Muscle layer of colon (tissue), 2 donors: ENCODE measurements around the gene PTPN12.
A peak's percentile ranks its signal among the peaks of the same experiment; 100 is the strongest.

Experiments used
- H3K27ac ChIP-seq: one replicate; pipeline ENCODE4 v1.7.0; 2013; ENCODE audit warnings: low read depth, mild to moderate bottlenecking, low read length, moderate library complexity
- H3K27me3 ChIP-seq, 2 donors: one replicate each; pipeline ENCODE4 v1.7.0; 2013; ENCODE audit warnings: low read length in 2 of 2, mild to moderate bottlenecking in 2 of 2; ENCODE audit not compliant: insufficient read depth in 2 of 2, control insufficient read depth in 1 of 2
- H3K36me3 ChIP-seq: one replicate; pipeline ENCODE4 v1.7.0; 2013; ENCODE audit warnings: mild to moderate bottlenecking, low read length; ENCODE audit not compliant: insufficient read depth
- H3K4me1 ChIP-seq: one replicate; pipeline ENCODE4 v1.7.0; 2013; ENCODE audit warnings: mild to moderate bottlenecking, low read length; ENCODE audit not compliant: insufficient read depth
- H3K4me3 ChIP-seq, 2 donors: one replicate each; pipeline ENCODE4 v1.7.0; 2013; ENCODE audit warnings: low read length in 2 of 2, low read depth in 1 of 2, mild to moderate bottlenecking in 1 of 2, moderate library complexity in 1 of 2
- H3K9ac ChIP-seq: one replicate; pipeline ENCODE4 v1.7.0; 2013; ENCODE audit warnings: low read length
- H3K9me3 ChIP-seq: one replicate; pipeline ENCODE4 v1.7.0; 2013; ENCODE audit warnings: mild to moderate bottlenecking, low read length
- donor health status: abdominal sarcoma.
- donor health status: Adenocarcinoma of cecum.

The PTPN12 gene

DNA sequence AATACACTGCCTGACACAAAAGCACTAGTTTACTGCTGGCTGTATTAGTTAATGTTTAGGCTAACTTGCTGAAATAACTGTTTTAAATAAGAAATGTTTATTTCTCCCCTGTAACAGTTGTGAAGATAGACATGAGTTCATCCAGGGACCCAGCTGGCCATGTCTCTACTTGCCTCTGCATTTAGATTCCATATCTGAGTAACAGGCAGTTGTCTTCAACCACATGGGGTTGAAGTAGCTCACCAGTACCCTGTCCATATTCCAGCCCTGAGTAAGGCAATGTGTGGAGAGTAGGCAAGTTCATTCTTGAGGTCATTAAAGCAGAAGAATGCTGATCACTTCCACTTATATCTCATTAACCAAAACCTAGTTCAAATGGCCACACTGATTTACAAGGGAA lies 128.1 kb downstream of the PTPN12 start:
- no peaks in the 10 kb centered on the region for H3K36me3 ChIP-seq
- no peak overlapping the region for H3K4me3 ChIP-seq
- H3K9me3 ChIP-seq, result no peaks in the 10 kb centered on the region
- no peak overlapping the region for H3K9ac ChIP-seq
- no peaks in the 10 kb centered on the region for H3K4me1 ChIP-seq
- H3K27me3 ChIP-seq, result no peaks in the 10 kb centered on the region
- H3K27ac ChIP-seq, result no peak overlapping the region

DNA sequence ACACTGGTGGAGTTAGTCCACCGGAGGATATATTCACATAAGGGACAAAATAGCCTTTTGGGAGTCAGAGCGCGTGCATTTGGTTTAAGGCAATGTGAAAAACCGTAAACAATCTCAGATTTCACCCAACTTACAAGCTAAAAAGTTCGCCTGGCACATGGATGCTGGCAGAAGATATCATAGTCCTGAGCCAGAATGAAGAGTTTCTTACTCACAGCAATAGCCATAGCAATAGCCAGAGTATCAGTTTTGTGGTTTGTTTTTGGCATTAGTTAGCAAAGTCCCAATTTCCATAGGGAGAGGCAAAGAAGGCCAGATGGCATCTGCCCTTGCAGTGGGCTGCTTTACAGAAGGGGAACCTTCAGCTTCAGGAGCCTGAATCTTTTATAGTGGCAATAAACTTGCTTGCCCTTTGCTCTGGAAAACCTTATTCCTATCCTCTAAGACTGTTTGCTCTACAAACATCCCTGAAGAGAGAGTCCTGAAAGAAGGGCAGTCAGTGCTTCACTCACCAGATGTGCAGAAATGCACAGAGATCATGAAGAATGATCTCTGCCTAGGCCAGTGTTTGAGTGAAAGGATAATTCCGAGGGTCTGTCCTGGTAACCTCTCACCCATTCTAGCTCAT lies 130.5 kb downstream of the PTPN12 start:
- H3K27me3 ChIP-seq, result no peaks in the 10 kb centered on the region
- no peak overlapping the region for H3K27ac ChIP-seq
- no peaks in the 10 kb centered on the region for H3K4me1 ChIP-seq
- H3K9me3 ChIP-seq, result no peaks in the 10 kb centered on the region
- H3K36me3 ChIP-seq, result no peaks in the 10 kb centered on the region
- H3K9ac ChIP-seq, result no peak overlapping the region
- no peak overlapping the region for H3K4me3 ChIP-seq

DNA sequence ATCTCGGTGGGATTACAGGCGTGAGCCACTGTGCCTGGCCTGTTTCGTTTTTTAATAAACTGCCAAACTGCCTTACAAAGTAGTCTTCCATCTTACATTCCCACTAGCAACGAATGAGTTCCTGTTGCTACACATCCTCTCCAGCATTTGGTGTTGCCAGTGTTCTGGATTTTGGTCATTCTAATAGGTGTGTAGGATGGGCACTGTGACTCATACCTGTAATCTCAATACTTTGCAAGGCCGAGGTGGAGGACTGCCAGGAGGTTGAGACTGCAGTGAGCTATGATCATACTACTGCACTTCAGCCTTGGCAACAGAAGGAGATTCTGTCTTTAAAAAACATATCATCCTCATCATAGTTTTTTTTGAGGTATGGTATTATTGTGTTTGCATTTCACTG lies 137.8 kb downstream of the PTPN12 start:
- H3K36me3 ChIP-seq, result no peaks in the 10 kb centered on the region
- H3K27ac ChIP-seq, result no peak overlapping the region
- H3K9ac ChIP-seq, result no peak overlapping the region
- no peaks in the 10 kb centered on the region for H3K27me3 ChIP-seq
- H3K4me1 ChIP-seq, result no peaks in the 10 kb centered on the region
- no peak overlapping the region for H3K4me3 ChIP-seq
- no peaks in the 10 kb centered on the region for H3K9me3 ChIP-seq

DNA sequence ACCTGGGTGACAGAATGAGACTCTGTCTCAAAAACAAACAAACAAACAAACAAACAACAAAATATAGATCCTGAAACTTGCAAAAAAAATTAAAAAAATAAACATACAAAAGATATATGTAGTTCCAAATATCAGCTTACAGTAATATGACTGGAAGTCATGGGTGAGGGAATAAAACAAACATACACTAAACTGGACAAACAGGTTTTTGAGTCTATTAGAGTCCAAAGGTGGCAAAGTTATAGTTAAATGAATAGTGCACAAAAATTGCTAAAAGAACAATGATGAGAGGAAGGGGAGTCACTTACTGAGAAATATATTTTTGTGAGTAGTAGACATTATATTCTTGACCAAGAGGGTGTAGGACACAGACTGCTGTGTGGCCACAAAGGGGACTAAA lies 142.5 kb downstream of the PTPN12 start:
- H3K36me3 ChIP-seq, result peaks cover 6% of the 10 kb centered on the region
- H3K27me3 ChIP-seq, result no peaks in the 10 kb centered on the region
- H3K9ac ChIP-seq, result no peak overlapping the region
- H3K4me1 ChIP-seq, result no peaks in the 10 kb centered on the region
- no peak overlapping the region for H3K27ac ChIP-seq
- H3K4me3 ChIP-seq, result no peak overlapping the region
- no peaks in the 10 kb centered on the region for H3K9me3 ChIP-seq

DNA sequence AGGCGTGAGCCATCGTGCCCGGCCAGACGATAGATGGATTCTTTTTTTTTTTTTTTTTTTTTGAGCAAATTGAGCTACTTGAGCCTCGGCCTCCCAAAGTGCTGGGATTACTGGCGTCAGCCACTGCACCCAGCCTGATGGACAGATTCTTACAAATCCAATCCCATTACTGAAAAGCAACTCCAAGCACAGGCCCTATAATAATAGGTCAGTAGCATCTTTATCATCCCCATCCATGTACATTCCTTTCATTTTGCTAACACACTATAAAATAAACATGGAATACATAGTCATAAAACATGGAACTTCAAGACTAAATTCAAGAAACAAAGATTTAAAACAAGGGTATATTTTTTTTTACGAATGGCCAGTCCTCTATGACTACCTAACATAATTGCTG lies 143.2 kb downstream of the PTPN12 start:
- H3K27ac ChIP-seq, result no peak overlapping the region

DNA sequence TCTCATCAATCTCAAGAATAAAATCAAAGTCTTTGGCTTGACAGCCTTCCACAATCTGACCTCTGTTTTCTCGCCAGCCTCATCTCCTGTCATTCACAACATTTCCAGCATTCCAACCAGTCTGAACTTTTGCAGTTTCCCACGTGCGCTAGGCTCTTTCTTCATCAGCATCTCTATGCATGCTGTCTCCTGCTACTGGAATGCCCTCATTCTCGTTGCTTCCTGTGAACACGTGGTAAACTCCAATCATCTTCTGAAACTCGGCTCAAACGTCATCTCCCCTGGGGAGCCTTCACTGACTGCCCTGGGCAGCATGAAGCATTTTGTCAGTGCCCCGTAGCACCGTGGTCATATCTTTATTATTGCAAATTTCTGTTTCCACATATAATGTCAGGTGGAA lies 146.9 kb downstream of the PTPN12 start:
- no peak overlapping the region for H3K9ac ChIP-seq
- H3K4me1 ChIP-seq, result peaks cover 4% of the 10 kb centered on the region
- no peaks in the 10 kb centered on the region for H3K9me3 ChIP-seq
- no peaks in the 10 kb centered on the region for H3K27me3 ChIP-seq
- no peak overlapping the region for H3K4me3 ChIP-seq
- H3K36me3 ChIP-seq, result peaks cover 6% of the 10 kb centered on the region
- no peak overlapping the region for H3K27ac ChIP-seq

More for the DNA sequence above, 143.2 kb downstream of the PTPN12 start:
- Histone ChIP-seq H3K9me3 (no peaks in the 10 kb centered on the region), H3K27me3 (no peaks in the 10 kb centered on the region), H3K9ac (no peak overlapping the region), H3K4me1 (peaks cover 2% of the 10 kb centered on the region), H3K4me3 (no peak overlapping the region), H3K36me3 (peaks cover 6% of the 10 kb centered on the region)

DNA sequence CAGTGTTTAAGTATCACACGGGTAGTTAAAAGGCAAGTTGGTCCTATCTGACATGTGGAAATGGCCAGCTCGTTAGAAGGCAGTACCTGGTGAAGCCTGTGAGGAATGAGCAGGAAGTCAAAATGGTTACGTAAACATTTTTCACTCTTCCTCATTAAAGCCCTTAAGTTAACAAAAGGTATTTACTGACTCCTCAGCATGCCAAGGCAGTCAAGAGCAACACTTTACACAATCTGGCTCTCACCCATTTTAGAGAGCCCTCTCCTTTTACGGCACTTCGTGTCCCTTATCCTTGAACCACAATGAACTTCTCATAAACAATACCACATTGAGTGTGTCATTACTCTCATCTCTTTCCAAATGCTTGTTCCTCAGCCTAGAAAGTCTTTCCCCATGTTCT lies 148.1 kb downstream of the PTPN12 start:
- Histone ChIP-seq H3K4me1 (peaks cover 4% of the 10 kb centered on the region), H3K9ac (no peak overlapping the region), H3K27me3 (no peaks in the 10 kb centered on the region), H3K9me3 (no peaks in the 10 kb centered on the region), H3K36me3 (peaks cover 10% of the 10 kb centered on the region), H3K4me3 (no peak overlapping the region), H3K27ac (peak overlapping the region; percentile 12)

DNA sequence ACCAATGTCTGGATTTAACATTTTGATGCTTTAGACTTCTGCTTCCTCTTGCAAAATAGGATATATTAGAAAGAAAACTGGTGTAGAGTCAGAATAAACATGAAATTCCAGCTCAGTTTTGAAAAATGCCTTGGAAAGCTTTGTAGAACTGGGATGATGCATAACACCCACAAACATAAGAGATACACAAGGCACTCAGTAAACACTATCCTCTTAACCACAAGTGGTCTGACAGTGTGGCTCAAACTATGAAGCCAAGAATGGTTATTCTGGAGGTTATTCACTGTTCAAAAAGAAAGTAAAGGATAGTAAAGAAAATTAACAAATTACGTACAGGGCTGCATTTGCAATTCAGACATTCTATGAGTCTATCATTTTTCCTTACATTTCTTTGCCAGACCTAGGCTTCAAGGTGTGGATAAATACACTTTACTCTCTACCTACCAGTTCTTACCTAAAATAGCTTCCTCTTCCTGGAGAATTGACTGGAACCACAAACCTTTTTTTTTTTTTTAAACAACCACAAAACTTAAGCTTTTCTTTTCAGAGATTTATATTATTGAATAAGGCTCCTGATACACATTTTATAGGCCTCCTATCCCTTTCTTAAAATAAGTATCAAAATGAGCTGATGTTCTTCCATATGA lies 150.1 kb downstream of the PTPN12 start:
- no peak overlapping the region for H3K9ac ChIP-seq

DNA sequence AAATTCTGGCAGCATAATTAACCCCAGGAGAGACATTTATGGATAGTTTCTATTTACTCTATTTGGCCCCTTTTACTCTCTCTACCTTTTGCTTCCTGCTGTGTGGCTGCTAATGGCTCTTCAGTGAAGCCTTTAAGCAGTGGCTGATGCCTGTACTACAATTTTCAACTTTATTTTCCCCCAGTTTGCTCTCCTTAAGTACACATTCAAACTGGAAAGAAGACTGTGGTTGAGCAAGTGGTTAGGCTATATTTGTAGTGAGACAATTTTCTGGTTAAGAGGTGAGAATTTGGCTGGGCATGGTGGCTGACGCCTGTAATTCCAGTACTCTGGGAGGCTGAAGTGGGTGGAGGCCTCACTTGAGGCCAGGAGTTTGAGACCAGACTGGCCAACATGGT lies 150.7 kb downstream of the PTPN12 start:
- H3K36me3 ChIP-seq, result peaks cover 10% of the 10 kb centered on the region
- no peaks in the 10 kb centered on the region for H3K27me3 ChIP-seq
- no peak overlapping the region for H3K4me3 ChIP-seq
- H3K9ac ChIP-seq, result no peak overlapping the region
- no peak overlapping the region for H3K27ac ChIP-seq
- H3K4me1 ChIP-seq, result peaks cover 4% of the 10 kb centered on the region
- H3K9me3 ChIP-seq, result no peaks in the 10 kb centered on the region

More for the DNA sequence above, 150.1 kb downstream of the PTPN12 start:
- Histone ChIP-seq H3K4me1 (peaks cover 4% of the 10 kb centered on the region), H3K9me3 (no peaks in the 10 kb centered on the region), H3K27ac (no peak overlapping the region), H3K27me3 (no peaks in the 10 kb centered on the region), H3K36me3 (peaks cover 13% of the 10 kb centered on the region), H3K4me3 (no peak overlapping the region)
